ENCODE results near the gene UBTD2. TPM values are rescaled to one million over a fixed set of nuclear protein-coding genes. Genes with fewer than 3 reads are reported as not detected.

UBTD2 gene
- total RNA-seq, 2 donors from 2014 or later, result 30.4 to 30.5 TPM

DNA sequence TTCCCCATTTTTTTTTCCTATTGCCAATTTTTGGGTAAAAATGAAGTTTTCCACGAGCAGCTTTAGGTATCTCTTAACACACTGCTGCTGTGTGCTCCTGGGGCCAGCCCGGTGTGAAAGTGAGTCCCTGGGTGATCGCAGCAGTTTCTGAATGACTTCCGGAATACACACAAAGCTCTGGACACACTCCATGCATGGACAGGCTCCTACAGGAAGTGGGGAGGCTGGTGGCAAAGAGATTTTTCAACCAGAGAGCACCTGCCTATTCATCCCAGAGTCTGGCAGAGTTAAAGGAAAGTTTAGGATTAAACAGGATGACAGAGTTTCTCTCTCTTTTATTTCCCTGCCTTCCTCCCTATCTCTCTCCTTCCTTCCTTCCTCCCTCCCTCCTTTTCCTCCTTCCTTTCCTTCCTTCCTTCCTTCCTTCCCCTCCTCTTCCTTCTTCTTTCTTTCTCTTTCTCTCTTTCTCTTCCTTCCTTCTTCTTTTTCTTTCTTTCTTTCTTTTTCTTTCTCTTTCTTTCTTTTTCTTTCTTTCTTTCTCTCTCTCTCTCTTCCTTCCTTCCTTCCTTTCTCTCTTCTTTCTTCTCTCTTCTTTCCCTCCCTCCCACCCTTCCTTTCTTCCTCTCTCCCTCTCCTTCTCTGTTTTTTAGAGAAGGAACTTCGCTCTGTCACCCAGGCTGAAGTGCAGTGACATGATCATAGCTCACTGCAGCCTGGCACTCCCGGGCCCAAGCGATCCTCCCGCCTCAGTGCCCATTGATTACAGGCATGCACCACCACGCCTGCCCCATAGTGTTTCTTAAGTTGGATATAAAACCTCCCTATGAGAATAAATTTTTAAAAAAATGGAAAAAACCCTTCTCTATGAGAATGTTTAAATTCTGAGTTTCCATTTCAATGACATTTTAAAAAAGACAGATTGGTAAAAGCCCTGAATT, 38.7 kb upstream of the UBTD2 start:
- peaks cover 7% of the 10 kb centered on the region for H3K4me1 Mint-ChIP-seq
- no peaks in the 10 kb centered on the region for H3K36me3 Mint-ChIP-seq (ENCODE audit: low read depth)
- Histone ChIP-seq H3K36me3 (ENCODE audit: control insufficient read depth, insufficient read depth, low read length) (no peaks in the 10 kb centered on the region), H3K4me1 (ENCODE audit: control insufficient read depth, insufficient read depth, low read length) (no peaks in the 10 kb centered on the region), H3K9me3 (ENCODE audit: control insufficient read depth, low read length) (no peaks in the 10 kb centered on the region), H3K4me3 (ENCODE audit: low read length) (no peak overlapping the region), H3K27ac (ENCODE audit: low read depth, low read length) (no peak overlapping the region), H3K9ac (ENCODE audit: extremely low read depth, low read length, poor library complexity, severe bottlenecking) (no peak overlapping the region), H3K27me3 (ENCODE audit: control insufficient read depth, insufficient read depth, low read length, poor library complexity, severe bottlenecking) (peaks cover 22% of the 10 kb centered on the region)
- TF ChIP-seq, protein P1, sequence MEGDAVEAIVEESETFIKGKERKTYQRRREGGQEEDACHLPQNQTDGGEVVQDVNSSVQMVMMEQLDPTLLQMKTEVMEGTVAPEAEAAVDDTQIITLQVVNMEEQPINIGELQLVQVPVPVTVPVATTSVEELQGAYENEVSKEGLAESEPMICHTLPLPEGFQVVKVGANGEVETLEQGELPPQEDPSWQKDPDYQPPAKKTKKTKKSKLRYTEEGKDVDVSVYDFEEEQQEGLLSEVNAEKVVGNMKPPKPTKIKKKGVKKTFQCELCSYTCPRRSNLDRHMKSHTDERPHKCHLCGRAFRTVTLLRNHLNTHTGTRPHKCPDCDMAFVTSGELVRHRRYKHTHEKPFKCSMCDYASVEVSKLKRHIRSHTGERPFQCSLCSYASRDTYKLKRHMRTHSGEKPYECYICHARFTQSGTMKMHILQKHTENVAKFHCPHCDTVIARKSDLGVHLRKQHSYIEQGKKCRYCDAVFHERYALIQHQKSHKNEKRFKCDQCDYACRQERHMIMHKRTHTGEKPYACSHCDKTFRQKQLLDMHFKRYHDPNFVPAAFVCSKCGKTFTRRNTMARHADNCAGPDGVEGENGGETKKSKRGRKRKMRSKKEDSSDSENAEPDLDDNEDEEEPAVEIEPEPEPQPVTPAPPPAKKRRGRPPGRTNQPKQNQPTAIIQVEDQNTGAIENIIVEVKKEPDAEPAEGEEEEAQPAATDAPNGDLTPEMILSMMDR (conservative IDR thresholded peaks at IDR 0.05), result no peak
- no peak overlapping the region for H3K4me3 Mint-ChIP-seq
- no peaks in the 10 kb centered on the region for H3K9me3 Mint-ChIP-seq
- H3K27me3 Mint-ChIP-seq (ENCODE audit: insufficient read depth), result peaks cover 46% of the 10 kb centered on the region
- H3K27ac Mint-ChIP-seq, result no peak overlapping the region
- WGBS, 2 experiments (ENCODE audit: insufficient coverage in 1 of 2, insufficient read length in 1 of 2), result 82 to 92% methylated on average over 4 to 9 of the region's 9 CpGs
- peak; percentile 18 for DNase-seq

DNA sequence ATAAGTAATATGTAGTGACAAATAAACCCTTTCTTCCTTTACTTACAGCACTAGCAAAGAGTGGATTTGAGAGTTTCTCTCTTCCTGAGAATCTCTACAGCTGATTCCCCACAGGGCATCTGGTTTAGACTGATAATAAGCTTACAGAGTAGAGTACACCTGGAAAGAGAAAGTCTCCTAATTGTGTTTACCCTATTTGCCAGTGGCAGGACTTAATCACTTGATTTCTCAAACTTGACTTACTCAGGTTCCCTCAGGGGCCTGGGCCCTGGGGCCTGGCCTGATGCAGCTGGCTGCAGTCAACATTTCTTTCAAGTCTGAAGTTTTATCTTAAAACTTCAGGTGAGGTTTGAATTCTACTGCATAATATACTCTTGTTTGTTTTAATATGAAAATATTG, 38.0 kb upstream of the UBTD2 start:
- Mint-ChIP-seq H3K36me3 (ENCODE audit: low read depth) (no peaks in the 10 kb centered on the region), H3K27me3 (ENCODE audit: insufficient read depth) (peaks cover 46% of the 10 kb centered on the region), H3K27ac (no peak overlapping the region), H3K4me1 (peaks cover 7% of the 10 kb centered on the region), H3K9me3 (no peaks in the 10 kb centered on the region), H3K4me3 (no peak overlapping the region)
- Histone ChIP-seq H3K36me3 (ENCODE audit: control insufficient read depth, insufficient read depth, low read length) (no peaks in the 10 kb centered on the region), H3K9ac (ENCODE audit: extremely low read depth, low read length, poor library complexity, severe bottlenecking) (no peak overlapping the region), H3K9me3 (ENCODE audit: control insufficient read depth, low read length) (no peaks in the 10 kb centered on the region), H3K27me3 (ENCODE audit: control insufficient read depth, insufficient read depth, low read length, poor library complexity, severe bottlenecking) (peaks cover 22% of the 10 kb centered on the region), H3K27ac (ENCODE audit: low read depth, low read length) (no peak overlapping the region), H3K4me3 (ENCODE audit: low read length) (no peak overlapping the region), H3K4me1 (ENCODE audit: control insufficient read depth, insufficient read depth, low read length) (no peaks in the 10 kb centered on the region)
- peak; percentile 31 for DNase-seq
- TF ChIP-seq, protein P1 (conservative IDR thresholded peaks at IDR 0.05), result no peak

DNA sequence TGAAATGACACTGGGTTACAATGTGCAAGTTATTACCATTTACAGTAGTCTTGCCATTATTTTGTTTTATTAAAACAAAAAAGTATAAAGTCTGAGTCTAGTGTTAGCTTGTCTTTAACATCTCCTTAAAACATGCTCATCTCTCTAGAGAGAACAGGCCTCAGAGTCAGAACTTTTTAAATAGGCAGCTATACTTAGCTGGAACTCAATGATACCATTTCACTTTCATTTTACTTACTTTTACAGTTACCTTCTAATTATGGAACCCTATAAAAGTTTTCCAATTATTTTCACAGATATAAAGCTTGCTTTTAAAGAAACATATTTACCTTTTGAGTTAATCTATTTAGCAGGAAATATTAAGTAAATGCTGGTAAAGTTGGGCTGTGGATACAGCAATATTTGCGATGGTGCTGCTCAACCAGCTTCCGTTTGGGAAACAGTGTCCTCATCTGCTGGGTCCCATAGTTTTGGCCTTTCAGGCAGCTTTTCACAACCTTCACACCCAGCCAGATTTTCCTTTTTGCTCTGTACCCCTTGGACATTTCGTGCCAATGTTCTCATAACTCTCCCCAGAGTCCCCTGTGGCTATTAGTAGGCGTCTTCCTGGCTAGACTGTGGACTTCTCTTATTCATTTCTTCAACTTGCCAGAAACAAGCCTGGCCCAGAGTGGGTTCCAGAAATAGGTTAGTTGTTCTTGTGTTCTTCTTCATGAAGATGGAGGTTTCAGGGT, 36.3 kb upstream of the UBTD2 start:
- Mint-ChIP-seq H3K36me3 (ENCODE audit: low read depth) (no peaks in the 10 kb centered on the region), H3K9me3 (no peaks in the 10 kb centered on the region), H3K4me1 (peaks cover 12% of the 10 kb centered on the region), H3K27me3 (ENCODE audit: insufficient read depth) (peaks cover 47% of the 10 kb centered on the region), H3K27ac (no peak overlapping the region), H3K4me3 (no peak overlapping the region)
- Histone ChIP-seq H3K4me1 (ENCODE audit: control insufficient read depth, insufficient read depth, low read length) (peaks cover 4% of the 10 kb centered on the region), H3K9me3 (ENCODE audit: control insufficient read depth, low read length) (no peaks in the 10 kb centered on the region), H3K27me3 (ENCODE audit: control insufficient read depth, insufficient read depth, low read length, poor library complexity, severe bottlenecking) (peaks cover 22% of the 10 kb centered on the region), H3K27ac (ENCODE audit: low read depth, low read length) (no peak overlapping the region), H3K36me3 (ENCODE audit: control insufficient read depth, insufficient read depth, low read length) (no peaks in the 10 kb centered on the region), H3K4me3 (ENCODE audit: low read length) (no peak overlapping the region), H3K9ac (ENCODE audit: extremely low read depth, low read length, poor library complexity, severe bottlenecking) (no peak overlapping the region)
- 87 to 90% methylated on average over 3 to 4 of the region's 4 CpGs for WGBS, 2 experiments (ENCODE audit: insufficient coverage in 1 of 2, insufficient read length in 1 of 2)
- DNase-seq, result peak; percentile 12
- TF ChIP-seq, protein P1 (conservative IDR thresholded peaks at IDR 0.05), result no peak

Data from endodermal cell (in vitro differentiated cells).